Central memory CD4-positive, alpha-beta T cell (primary cell): ENCODE data around the gene RNF128.
"Not testable (repeated sequence)": the region's sequence is repeated elsewhere in the genome, so short reads cannot be mapped to it uniquely, and the experiment has no call there.

Source experiments
- DNase-seq: peaks from one replicate; pipeline ENCODE4 v3.0.0; 2022

The RNF128 gene

GRCh38 chrX:106751407-106751806 lies 24.9 kb downstream of the RNF128 start:
- DNase-seq: no peak

- DNase-seq: no peak
These were observed 25.7 kb downstream of the RNF128 start for GRCh38 chrX:106752101-106752678.

GRCh38 chrX:106769288-106769687 lies 42.8 kb downstream of the RNF128 start:
- DNase-seq: not testable (repeated sequence)

- no peak for DNase-seq
These were observed 48.5 kb downstream of the RNF128 start for GRCh38 chrX:106774981-106775380.

GRCh38 chrX:106780264-106780663 lies 53.8 kb downstream of the RNF128 start:
- DNase-seq: no peak

- DNase-seq: no peak
These were observed 54.3 kb downstream of the RNF128 start for GRCh38 chrX:106780664-106781377.

- no peak for DNase-seq
These were observed 57.2 kb downstream of the RNF128 start for GRCh38 chrX:106783716-106784115.

- no peak for DNase-seq
These were observed 65.0 kb downstream of the RNF128 start for GRCh38 chrX:106791495-106791894.

GRCh38 chrX:106802063-106802387 lies 75.5 kb downstream of the RNF128 start:
- DNase-seq: no peak

- DNase-seq: peak; percentile 26
These were observed 76.1 kb downstream of the RNF128 start, which contains the start of gene TBC1D8B for GRCh38 chrX:106802388-106803275. Gene TBC1D8B, plus strand, starts transcription at chrX:106802673. Its CDS starts 181 bp downstream, at chrX:106802854.

- DNase-seq: no peak
These were observed 84.8 kb downstream of the RNF128 start for GRCh38 chrX:106811131-106811910.

- DNase-seq: not testable (repeated sequence)
These were observed 86.4 kb downstream of the RNF128 start for GRCh38 chrX:106812930-106813329.

- not testable (repeated sequence) for DNase-seq
These were observed 87.6 kb downstream of the RNF128 start for GRCh38 chrX:106814093-106814492.
